MM.1S (cell line): ENCODE data around the gene DCST2.

ENCODE experiments used
- EZH2 ChIP-seq: fragments of 300-600 bp; sonication (generic); optimal IDR thresholded peaks from 2 replicates; pipeline ENCODE3; 2017; ENCODE audit warnings: low read depth, mild to moderate bottlenecking, antibody characterized with exemption, low read length, mixed read lengths
- EZH2phosphoT487 ChIP-seq: fragments of 300-600 bp; sonication (generic); IDR thresholded peaks from 2 replicates; pipeline ENCODE4 v1.6.1; 2018; ENCODE audit warnings: antibody characterized with exemption, low read length
- TF ChIP-seq, protein P1 (sequence below): fragments of 300-600 bp; sonication (generic); IDR thresholded peaks from 2 replicates; pipeline ENCODE4 v1.5.1; 2016; ENCODE audit warnings: antibody characterized with exemption, low read length, mixed read lengths

DNA sequence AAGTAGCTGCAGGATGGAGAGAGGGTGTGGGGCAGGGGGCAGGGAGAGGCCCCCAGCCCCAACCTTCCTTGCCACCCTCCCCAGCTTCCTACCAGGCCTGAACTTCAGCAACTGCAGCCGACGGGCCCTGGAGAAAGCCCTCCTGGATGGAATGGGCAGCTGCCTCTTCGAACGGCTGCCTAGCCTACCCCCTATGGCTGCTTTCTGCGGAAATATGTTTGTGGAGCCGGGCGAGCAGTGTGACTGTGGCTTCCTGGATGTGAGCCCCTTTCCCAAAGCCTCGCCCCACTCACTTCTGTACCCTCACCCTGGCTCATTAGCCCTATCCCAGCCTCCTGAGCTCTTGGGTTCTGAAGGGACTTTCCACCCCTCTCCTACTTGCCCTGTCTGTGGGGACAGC is 23.5 kb upstream of the DCST2 start:
- no peak for TF ChIP-seq EZH2
- TF ChIP-seq EZH2phosphoT487, result no peak
- TF ChIP-seq, protein P1, sequence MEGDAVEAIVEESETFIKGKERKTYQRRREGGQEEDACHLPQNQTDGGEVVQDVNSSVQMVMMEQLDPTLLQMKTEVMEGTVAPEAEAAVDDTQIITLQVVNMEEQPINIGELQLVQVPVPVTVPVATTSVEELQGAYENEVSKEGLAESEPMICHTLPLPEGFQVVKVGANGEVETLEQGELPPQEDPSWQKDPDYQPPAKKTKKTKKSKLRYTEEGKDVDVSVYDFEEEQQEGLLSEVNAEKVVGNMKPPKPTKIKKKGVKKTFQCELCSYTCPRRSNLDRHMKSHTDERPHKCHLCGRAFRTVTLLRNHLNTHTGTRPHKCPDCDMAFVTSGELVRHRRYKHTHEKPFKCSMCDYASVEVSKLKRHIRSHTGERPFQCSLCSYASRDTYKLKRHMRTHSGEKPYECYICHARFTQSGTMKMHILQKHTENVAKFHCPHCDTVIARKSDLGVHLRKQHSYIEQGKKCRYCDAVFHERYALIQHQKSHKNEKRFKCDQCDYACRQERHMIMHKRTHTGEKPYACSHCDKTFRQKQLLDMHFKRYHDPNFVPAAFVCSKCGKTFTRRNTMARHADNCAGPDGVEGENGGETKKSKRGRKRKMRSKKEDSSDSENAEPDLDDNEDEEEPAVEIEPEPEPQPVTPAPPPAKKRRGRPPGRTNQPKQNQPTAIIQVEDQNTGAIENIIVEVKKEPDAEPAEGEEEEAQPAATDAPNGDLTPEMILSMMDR, result no peak
